ENCODE data around the gene RELCH. TPM values are rescaled to one million over a fixed set of nuclear protein-coding genes. Genes with fewer than 3 reads are reported as not detected.

Gene RELCH
- polyA plus RNA-seq, 1 donor, result 16.1 TPM

DNA sequence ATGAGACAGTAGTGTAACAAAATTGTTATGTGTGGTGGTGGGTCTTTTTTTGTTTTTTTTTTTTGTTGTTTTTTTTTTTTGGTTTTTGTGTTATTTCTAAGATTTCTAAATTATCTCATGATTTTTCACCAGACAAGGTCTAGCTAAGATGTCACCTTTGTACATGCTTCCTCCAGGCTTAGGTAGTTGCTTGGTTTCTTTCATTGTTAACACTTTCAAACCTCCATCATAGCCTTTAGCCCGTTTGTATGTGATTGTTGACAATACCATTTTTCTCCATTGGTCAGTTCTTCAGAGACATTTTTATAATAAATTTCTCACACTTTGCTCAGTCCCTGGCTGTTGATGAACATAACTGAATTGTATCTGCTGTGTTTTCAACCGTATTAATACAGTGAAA, 2.2 kb downstream of the RELCH start:
- no peak for DNase-seq (ENCODE audit: low read depth)

DNA sequence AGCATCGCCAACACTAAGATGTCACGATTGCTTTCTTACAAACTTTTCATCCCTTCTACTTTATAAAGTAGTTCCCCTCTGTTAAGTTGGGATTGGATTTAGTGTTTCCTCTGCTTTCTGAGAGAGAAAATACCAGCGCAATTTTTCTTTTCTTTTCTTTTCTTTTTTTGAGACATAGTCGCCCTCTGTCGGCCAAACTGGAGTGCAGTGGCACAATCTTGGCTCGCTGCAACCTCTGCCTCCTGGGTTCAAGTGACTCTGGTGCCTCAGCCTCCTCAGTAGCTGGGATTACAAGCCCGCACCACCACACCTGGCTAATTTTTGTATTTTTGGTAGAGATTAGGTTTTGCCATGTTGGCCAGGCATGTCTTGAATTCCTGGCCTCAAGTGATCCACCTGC, 9.0 kb downstream of the RELCH start:
- DNase-seq (ENCODE audit: low read depth), result no peak

DNA sequence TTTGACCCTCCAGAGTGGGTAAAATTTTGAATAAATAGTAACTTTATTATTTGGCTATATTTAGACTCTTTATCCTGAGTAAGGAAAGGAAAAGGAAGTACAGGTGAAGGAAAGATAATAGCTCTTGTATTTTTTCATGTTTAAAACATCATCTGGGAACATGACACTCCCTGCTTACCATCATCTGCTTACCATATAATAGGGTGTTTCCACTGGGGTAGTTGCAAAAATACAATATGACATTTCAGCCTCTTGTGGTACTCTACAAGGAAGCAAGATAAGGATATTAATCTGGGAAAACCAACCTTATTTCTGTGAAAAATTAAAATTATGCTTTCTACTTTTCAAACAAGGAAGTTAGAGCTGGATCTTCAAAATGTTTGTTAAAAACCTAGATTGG, 9.9 kb downstream of the RELCH start:
- DNase-seq (ENCODE audit: low read depth), result no peak

DNA sequence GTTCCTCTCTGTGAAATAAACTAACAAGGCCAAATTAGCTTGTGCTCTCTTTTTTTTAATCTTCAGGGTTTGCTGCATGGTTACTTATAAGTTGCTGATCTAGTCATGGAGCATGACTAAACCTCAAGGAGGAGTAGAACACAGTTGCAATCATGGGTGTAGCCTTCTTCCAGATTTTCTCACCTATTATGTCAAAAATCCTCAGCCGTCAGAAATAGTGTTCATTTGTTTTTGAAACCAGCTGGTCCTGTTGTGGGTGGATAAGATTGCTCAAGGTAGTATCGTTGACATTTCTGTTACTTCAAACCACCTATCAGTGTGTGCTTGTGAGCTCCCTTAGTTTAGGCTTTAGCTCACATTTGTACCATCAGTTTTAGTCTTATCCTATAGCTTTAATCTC, 11.2 kb downstream of the RELCH start:
- no peak for DNase-seq (ENCODE audit: low read depth)

DNA sequence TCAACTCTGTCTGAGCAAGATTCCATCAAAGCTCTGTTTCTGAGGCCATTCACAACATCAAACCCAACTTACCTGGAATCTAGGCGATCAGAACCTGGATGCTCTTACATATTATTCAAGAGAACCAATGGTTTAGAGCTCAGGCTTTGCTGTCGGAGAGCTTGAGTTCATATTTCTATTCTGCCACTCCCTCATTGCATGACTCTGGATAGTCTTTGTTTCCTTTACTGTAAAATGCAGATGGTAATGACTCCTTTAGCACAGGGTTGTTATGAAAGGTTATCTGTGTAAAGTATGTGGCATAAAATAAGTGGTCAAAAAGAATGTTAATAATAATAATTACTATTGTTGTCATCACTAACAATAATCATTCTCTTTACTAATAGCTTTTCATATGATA, 12.6 kb downstream of the RELCH start:
- DNase-seq (ENCODE audit: low read depth), result no peak

DNA sequence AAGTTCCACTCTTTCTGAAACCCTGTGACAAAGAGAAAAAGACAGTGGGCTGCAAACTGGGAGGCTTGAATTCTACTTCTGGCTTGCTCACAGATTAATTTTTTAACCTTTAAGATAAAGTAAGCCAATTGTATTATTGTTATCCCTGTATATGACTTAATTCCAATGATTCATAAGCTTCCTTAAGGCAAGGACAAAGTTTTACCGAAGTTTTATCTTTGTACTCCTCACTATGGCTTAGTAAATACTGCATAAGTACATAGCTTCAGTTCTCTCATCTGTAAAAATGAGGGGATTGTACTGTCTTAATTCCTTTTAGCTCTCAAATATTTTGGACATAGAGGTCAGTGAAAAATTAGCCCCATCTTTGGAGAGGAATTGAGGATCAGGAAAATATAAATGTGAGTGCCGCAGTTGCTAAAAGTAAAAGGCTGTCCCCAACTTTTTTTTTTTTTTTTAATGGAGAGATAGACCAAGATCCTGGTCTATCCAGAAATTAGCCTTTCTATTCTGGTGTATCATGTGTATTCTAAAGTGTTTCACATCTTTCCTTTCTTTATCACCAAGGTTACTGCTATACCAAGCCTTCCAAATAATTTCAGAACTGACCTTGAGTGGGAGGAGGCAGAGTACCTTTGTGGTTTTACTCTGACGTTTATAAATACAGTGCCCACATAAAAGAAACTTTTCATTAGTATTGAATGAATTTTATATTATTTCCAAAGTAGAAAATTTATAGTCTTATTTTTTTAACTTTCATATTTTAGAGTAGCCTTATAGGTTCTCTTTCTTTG, 13.3 kb downstream of the RELCH start:
- no peak for DNase-seq (ENCODE audit: low read depth)

DNA sequence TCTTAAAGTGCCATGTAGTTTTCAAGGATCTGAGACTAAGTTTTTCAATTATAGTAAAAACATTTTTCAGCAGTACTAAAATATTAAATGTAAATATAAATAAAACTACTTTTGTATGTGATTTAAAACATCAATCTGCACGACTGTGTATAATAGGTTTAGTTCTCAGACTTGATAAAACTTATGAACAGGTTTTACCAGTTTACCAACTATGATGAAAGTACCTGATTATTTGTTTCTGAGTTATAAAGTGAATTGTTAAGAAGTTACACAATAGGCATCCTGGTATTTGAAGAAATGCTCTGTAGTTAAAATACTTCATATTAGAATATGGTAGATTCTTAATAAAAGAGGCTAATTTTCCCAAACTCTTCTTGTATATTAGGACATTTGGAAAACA, 14.8 kb downstream of the RELCH start:
- DNase-seq (ENCODE audit: low read depth), result no peak

DNA sequence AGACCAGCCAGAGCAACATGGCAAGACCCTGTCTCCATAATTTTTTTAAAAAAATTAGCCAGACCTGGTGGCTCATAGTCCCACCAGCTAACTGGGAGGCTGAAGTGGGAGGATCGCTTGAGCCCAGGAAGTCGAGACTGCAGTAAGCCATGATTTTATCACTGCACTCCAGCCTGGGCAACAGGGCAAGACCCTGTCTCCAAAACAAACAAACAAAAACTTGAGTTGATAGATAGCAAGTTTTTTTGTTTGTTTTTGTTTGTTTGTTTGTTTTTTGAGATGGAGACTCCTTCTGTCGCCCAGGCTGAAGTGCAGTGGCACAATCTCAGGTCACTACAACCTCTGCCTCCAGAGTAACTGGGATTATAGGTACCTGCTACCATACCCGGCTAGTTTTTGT, 18.8 kb downstream of the RELCH start:
- DNase-seq (ENCODE audit: low read depth), result no peak

DNA sequence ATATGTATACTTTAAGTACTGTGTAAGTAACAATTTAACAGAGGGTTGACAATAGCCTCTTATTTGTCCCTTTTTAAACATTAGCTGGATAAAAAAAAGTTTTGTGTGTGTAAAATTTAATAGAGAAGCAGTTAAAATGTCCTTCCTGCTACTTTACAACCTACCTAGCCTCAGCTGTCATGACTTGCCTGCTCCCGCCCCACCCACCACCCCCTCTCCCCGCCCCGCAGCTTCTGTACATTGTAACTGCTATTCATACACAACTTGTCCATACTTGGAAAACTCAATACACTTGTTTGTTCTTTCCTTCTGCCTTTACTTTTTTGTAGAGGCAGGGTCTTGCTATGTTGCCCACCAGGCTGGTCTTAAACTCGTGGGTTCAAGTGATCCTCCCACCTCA, 19.5 kb downstream of the RELCH start:
- DNase-seq (ENCODE audit: low read depth), result no peak

DNA sequence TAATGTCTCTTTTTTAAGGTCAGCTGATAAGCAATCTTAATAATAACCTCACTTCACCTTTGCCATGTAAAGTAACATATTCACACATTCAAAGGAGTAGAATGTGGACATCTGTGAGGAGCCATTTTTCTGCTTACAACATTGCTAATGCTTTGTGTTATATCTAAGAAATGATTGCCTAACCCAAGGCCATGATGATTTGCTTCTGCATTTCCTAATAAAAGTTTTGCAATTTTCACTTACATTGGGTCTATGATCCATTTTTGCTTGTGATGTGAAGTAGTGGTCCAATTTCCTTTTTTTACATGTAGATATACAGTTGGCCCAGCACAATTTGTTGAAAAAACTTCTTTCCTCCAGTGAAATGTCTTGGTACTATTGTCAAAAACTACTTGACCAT, 22.0 kb downstream of the RELCH start:
- no peak for DNase-seq (ENCODE audit: low read depth)

DNA sequence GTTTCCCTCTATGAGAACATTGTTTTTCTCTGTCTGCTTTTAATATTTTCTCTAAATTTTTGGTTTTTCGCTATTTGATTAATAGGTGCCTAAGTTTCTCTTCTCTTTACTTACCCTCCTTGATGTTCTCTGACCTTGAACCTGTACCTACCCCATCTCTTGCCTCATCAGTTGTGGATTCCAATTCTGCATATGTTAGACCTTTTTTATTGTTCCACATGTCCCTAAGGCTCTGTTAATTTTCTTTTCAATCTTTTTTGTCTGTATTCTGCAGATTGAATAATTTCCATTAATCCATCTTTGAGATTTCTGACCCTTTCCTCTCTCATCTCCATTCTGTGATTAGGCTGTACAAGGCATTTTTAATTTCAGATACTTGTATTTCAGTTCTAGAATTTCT, 23.1 kb downstream of the RELCH start:
- no peak for DNase-seq (ENCODE audit: low read depth)

DNA sequence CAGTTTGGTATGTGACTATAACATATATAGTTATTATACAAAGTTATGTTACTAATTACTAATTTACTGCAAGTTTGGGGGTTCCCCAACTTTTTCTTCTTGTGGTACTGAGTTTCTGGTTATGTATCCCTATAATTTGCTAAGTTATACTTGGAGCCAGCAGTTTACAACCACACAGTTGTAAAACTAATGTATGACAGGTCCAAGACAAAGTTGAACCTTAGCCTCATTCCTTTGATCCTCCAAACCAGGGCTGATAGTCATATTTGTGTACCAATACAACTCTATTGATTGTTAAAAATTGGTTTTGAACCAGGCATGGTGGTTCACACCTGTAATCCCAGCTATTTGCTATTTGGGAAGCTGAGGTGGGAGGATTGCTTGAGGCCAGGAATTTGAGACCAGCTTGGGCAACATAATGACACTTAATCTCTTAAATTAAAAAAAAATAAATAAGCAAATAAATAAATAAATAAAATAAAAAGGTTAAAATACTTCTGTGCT, 24.3 kb downstream of the RELCH start:
- DNase-seq (ENCODE audit: low read depth), result no peak

DNA sequence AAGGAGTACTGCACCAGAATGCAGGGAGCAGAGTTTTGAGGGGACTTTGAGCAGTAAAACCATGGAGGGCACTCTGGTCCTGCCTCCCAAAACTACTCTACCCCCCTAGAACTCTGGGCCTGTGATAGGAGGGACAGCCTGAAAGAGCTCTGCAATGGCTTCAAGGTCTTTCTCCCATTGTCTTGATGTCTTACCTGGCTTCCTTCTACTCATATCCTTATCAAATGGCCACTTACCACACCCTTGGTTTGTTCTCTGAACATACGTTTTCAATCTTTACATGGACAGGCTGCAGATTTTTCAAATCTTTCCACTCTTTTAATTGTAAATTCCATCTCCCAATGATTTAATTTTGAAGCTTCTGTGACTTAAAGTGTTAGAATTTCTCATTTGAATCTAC, 27.7 kb downstream of the RELCH start:
- DNase-seq (ENCODE audit: low read depth), result no peak

DNA sequence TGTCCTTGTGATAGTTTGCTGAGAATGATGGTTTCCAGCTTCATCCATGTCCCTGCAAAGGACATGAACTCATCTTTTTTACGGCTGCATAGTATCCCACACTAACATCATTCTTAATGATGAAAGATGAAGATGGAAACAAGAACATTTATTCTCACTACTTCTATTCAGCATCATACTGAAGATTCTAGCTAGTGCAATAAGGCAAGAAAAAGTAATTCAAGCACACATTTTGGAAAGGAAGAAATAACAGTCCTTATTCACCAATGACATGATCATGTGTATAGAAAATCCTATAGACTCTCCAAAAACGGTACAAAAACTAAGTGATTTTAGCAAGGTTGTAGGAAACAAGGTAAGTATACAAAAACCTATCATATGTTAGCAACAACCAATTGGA, 37.2 kb downstream of the RELCH start:
- no peak for DNase-seq (ENCODE audit: low read depth)

DNA sequence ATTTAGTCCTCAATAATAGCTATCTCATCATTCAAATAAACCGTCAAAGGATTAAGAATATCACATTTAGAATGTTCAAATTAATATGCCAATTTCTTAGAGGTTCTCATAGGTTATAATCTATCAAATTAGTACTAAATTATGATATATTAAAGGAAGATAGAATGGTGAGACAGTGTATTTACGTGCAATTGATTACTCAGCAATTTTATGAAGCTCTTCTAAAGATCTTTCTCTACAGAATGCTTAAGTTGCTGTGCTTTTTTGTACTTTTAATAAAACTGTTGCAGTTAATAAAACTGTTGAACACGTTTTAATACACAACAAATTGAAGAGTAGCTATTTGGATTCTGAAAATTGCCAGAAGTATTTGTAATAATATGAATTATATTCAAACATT, 39.0 kb downstream of the RELCH start:
- no peak for DNase-seq (ENCODE audit: low read depth)

DNA sequence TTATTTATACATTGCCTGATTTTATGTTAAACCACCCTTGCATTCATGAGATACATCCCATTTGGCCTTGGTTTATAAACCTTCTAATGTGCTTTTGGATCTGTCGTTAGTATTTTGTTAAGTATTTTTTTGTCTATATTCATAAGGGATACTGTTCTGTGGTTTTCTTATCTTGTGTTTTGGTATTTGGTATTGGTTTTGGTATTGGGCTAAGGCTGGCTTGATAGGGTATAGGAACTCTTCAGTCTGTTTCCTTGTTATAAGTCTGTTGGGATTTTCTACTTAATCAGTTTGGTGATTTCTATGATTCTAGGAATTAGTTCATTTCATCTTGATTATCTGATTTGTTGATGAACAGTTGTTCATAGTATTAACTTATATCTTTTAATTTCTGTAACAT, 49.2 kb downstream of the RELCH start:
- no peak for DNase-seq (ENCODE audit: low read depth)

DNA sequence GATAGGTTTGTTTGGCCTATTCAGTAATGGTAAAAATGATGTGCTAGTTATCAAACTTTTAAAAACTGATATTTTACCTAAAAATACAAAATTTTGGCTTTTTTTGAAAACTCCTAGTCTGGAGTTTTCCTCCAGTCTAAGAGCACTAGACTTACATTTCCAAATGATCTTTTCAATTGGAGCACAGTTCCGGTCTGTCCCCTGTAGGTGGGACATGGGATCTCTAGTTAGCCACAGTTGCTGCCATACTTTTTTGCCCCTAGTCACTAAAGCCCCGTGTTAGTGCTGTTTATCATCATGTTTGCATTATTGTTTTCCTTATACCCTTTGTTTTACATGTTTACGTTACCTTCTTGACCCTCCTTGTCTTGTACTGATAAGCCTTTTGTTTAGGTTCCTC, 52.4 kb downstream of the RELCH start:
- DNase-seq (ENCODE audit: low read depth), result no peak

DNA sequence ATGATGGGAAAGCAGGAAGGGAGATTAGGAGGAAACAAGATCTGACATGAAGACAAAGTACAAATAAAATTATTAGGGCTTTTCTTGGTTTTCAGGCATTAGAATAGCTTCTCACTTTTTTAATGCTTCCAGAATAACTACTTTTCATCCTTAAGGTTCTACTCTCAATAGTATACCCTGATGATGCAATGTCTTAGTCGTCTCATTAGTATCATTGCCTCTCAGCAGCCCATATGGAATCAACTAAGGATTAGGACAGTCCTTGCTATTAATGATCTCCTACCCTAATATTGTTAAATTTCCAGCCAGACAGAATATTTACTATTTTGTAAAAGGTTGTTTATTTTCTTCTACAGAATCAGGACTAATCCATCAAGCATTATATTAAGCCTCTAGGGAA, 55.9 kb downstream of the RELCH start:
- no peak for DNase-seq (ENCODE audit: low read depth)

DNA sequence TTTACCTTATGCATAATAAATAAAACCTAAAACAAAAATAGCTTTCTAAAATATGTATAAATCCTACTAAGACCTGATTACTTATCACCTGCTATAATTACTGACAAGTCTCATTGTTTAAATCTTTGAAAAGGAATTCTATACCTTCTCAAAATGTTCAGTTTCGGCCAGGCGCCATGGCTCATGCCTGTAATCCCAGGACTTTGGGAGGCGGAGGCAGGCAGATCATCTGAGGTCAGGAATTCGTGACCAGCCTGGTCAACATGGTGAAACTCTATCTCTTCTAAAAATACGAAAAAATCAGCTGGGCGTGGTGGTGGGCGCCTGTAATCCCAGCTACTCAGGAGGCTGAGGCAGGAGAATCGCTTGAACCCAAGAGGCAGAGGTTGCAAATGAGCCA, 58.1 kb downstream of the RELCH start:
- DNase-seq (ENCODE audit: low read depth), result no peak

DNA sequence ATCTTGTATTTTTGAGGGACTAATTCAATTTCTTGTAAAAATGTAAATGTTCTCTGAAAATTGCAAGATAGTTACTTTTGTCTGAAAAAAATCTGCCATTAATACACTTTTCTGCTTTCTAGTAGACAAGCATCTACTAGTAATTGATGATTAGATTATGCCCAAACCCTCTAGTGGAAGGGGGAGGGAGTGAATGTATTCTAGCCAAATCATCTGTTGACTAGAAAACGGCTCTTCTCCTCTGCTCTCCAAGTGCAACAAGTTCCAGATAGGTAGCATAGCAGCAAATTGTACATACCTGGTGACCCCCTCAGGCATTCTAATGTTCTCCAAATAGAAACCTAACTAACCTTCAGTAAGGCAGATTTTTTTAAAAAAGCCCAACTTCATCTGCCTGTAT, 58.6 kb downstream of the RELCH start:
- DNase-seq (ENCODE audit: low read depth), result no peak

DNA sequence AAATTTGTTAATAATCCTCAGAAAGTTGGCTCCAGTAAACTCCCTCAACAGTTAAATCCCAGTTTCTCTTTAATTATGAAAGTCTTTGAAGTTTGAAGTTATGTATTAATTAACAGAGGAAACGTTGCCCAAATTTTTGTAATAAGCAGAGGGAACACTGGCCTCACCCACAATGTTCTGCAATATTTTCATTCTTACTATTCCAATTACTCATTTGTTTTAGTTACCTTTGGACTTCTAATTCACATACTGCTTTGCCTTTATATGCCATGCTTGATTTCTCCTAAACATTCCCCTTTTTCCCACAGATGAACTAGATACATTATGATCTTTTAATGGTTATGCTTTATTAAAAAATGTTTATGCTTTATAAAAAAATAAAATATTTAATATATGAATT, 61.3 kb downstream of the RELCH start:
- DNase-seq (ENCODE audit: low read depth), result no peak

DNA sequence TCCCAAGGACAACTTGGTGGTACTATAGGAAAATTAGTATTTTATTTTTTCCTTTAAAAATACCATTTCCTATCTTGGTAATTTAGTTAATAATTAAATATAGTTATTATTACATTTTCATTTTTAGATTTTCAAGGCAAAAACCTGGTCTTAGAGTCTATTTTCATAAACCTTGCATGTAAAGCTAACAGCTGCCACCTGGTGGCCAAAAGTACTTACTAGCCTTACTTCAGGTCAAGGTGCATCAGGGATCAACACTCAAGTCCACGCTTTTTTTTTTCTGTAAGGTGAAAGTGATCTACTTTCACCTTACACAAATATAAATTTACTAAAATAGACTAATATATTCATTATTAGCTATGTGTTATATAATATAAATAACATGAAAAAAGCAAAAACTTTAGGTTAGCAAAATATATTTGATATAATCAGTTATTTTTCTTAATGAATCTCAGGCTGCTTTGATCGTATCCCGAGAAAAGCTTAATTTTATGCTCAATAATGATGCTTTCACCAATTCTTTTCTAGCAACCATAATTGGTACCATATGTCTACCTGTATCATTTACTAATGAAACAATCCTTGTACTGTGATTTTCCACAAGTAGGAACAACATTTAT, 62.5 kb downstream of the RELCH start:
- peak; percentile 22 for DNase-seq (ENCODE audit: low read depth)

DNA sequence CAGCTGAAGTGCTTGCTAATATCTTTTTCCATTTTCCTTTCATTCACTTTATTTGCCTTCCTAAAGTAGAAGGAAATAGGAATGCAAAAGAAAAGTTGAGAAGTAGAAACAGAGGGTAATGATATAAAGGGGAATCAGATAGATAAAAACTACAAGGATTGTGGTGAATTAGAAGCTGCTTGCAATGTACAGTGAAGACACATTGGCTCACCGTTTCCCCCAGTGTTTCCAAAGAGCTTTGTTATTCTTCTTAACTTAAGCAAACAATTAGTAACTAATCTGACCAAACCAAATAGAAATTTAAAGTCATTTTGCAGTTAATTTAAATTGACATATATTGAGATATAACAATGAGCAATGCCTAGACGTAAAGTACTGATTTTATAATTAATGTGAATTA, 63.4 kb downstream of the RELCH start:
- DNase-seq (ENCODE audit: low read depth), result no peak

DNA sequence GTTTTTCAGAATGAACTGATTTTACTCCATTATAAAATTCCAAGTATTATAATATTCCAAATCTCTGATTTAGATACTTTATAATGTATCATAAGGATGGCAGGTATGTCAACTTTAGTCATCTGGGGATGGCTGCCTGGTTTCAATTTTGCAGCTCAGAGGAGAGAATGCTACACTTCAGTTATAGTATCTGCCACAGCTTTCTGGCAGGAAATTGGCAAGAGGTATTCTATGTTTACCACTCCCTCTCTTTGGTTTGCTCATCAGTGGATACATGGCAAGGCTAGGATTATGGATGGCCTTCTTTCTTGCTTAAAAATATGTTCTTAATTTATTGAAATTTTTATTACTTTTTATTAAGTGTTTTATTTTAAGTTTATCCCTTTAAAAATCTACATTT, 71.0 kb downstream of the RELCH start:
- no peak for DNase-seq (ENCODE audit: low read depth)

Data from forelimb muscle (tissue), 1 donor.